ENCODE measurements around the gene TM2D1.

DNA sequence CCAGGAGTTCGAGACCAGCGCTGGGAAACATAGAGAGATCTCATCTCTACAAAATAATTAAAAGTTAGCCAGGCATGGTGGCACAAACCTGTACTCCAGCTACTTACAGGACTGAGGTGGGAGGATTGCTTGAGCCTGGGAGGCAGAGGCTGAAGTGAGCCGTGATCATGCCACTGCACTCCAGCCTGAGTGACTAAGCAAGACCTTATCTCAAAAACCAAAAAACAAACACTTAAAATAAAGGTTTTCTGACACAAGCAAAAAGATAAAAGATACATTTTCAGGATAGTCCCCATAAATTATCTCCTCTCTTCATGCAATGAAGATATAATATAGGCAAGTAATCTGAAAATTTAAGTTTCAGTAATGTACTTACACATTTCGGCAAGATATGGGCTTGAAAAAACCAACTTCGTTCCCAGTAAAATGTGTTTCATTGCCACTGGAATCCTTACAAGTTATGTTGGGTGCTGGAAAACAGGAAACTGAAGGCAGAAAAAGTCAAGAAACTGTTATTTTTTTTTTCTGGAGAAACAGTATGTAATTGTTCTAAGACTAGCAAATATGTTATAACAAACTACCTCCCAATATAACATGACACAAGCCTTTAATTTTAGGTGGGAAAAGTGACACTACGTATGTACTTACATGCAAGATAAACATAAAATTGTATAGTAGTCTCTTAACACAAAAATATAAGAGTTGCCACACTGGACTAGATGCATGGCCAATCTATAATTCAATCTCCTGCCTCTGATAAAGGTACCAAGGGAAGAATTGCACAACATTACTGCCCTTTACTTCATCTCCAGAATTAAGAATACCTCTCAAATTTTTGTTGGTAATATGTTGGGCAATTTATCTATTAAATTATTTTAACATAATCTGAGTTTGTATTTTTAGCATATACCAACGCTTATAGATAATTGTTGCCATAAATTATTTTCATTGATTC lies 15.7 kb downstream of the TM2D1 start:
- TF ChIP-seq, protein P1, sequence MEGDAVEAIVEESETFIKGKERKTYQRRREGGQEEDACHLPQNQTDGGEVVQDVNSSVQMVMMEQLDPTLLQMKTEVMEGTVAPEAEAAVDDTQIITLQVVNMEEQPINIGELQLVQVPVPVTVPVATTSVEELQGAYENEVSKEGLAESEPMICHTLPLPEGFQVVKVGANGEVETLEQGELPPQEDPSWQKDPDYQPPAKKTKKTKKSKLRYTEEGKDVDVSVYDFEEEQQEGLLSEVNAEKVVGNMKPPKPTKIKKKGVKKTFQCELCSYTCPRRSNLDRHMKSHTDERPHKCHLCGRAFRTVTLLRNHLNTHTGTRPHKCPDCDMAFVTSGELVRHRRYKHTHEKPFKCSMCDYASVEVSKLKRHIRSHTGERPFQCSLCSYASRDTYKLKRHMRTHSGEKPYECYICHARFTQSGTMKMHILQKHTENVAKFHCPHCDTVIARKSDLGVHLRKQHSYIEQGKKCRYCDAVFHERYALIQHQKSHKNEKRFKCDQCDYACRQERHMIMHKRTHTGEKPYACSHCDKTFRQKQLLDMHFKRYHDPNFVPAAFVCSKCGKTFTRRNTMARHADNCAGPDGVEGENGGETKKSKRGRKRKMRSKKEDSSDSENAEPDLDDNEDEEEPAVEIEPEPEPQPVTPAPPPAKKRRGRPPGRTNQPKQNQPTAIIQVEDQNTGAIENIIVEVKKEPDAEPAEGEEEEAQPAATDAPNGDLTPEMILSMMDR (IDR thresholded peaks at IDR 0.05) = no peak
- TF ChIP-seq MAZ (IDR thresholded peaks at IDR 0.05; ENCODE audit: borderline replicate concordance, low read depth, low read length) (no peak), EP300 (IDR thresholded peaks at IDR 0.05) (no peak), CBX8 (IDR thresholded peaks at IDR 0.05) (no peak)
- TF ChIP-seq, protein P2, sequence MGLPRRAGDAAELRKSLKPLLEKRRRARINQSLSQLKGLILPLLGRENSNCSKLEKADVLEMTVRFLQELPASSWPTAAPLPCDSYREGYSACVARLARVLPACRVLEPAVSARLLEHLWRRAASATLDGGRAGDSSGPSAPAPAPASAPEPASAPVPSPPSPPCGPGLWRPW (IDR thresholded peaks at IDR 0.05) = no peak
- TF ChIP-seq, protein P3, sequence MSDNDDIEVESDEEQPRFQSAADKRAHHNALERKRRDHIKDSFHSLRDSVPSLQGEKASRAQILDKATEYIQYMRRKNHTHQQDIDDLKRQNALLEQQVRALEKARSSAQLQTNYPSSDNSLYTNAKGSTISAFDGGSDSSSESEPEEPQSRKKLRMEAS (IDR thresholded peaks at IDR 0.05) = no peak

Measured in A549 (cell line).